OCI-LY1 (cell line): ENCODE results near the gene EBP.

Experiments used
- H2AFZ ChIP-seq: fragments of 200-600 bp; sonication (generic), shearing (Covaris generic); 2 replicates; pipeline ENCODE4 v1.6.0; 2014; ENCODE audit warnings: antibody characterized with exemption, mild to moderate bottlenecking, low read length
- H3F3A ChIP-seq: fragments of 200-600 bp; sonication (generic), shearing (Covaris generic); 2 replicates; pipeline ENCODE4 v1.6.0; 2014; ENCODE audit warnings: mild to moderate bottlenecking, antibody characterized with exemption, low read length, moderate library complexity; ENCODE audit not compliant: insufficient read depth
- H3K27ac ChIP-seq: fragments of 200-600 bp; sonication (generic); 2 replicates; pipeline ENCODE4 v1.5.1; 2014; ENCODE audit warnings: low read length, mixed run types, mild to moderate bottlenecking, low read depth; ENCODE audit not compliant: poor library complexity, severe bottlenecking
- H3K27me3 ChIP-seq: fragments of 200-600 bp; sonication (generic); 2 replicates; pipeline ENCODE4 v1.6.0; 2014; ENCODE audit warnings: antibody characterized with exemption, mild to moderate bottlenecking, low read length, moderate library complexity; ENCODE audit not compliant: insufficient read depth
- H3K36me3 ChIP-seq: fragments of 200-600 bp; sonication (generic); 2 replicates; pipeline ENCODE4 v1.6.1; 2014; ENCODE audit warnings: mild to moderate bottlenecking, antibody characterized with exemption, low read length, moderate library complexity, mixed read lengths; ENCODE audit not compliant: insufficient read depth
- H3K4me1 ChIP-seq: fragments of 200-600 bp; sonication (generic); 2 replicates; pipeline ENCODE4 v1.5.1; 2014; ENCODE audit warnings: mild to moderate bottlenecking, low read length, moderate library complexity; ENCODE audit not compliant: insufficient read depth, severe bottlenecking
- H3K4me2 ChIP-seq: fragments of 200-600 bp; sonication (generic), shearing (Covaris generic); 2 replicates; pipeline ENCODE4 v1.6.1; 2014; ENCODE audit warnings: low read length
- H3K4me3 ChIP-seq: fragments of 200-600 bp; sonication (generic); 2 replicates; pipeline ENCODE4 v1.5.1; 2014; ENCODE audit warnings: low read length, low read depth, mild to moderate bottlenecking, mixed read lengths; ENCODE audit not compliant: poor library complexity, severe bottlenecking
- H3K79me2 ChIP-seq: fragments of 200-600 bp; shearing (Covaris generic); 2 replicates; pipeline ENCODE4 v1.6.1; 2016; ENCODE audit warnings: mixed run types, low read length, mixed read lengths; ENCODE audit not compliant: insufficient read depth
- H3K9ac ChIP-seq: fragments of 200-600 bp; sonication (generic), shearing (Covaris generic); 2 replicates; pipeline ENCODE4 v1.6.1; 2014; ENCODE audit warnings: mild to moderate bottlenecking, low read length, mixed read lengths
- H3K9me2 ChIP-seq: fragments of 200-600 bp; sonication (generic), shearing (Covaris generic); 2 replicates; pipeline ENCODE4 v1.6.1; 2014; ENCODE audit warnings: low read depth, mild to moderate bottlenecking, low read length, mixed read lengths
- H3K9me3 ChIP-seq: fragments of 200-600 bp; shearing (Covaris generic); 2 replicates; pipeline ENCODE4 v1.6.1; 2014; ENCODE audit warnings: low read length, mixed read lengths
- H4K20me1 ChIP-seq: fragments of 200-600 bp; sonication (generic), shearing (Covaris generic); 2 replicates; pipeline ENCODE4 v1.6.0; 2016; ENCODE audit warnings: mild to moderate bottlenecking, low read length; ENCODE audit not compliant: insufficient read depth
- EZH2 ChIP-seq: fragments of 200-600 bp; sonication (generic), shearing (Covaris generic); IDR thresholded peaks from 2 replicates; pipeline ENCODE4 v1.8.0; 2017; ENCODE audit warnings: borderline replicate concordance, mixed run types, mild to moderate bottlenecking, antibody characterized with exemption, low read length, moderate library complexity, mixed read lengths
- TF ChIP-seq, protein P1 (sequence below): fragments of 200-600 bp; sonication (generic), shearing (Covaris generic); IDR thresholded peaks from 2 replicates; pipeline ENCODE4 v1.5.1; 2017; ENCODE audit warnings: mild to moderate bottlenecking, antibody characterized with exemption, low read length, moderate library complexity, mixed read lengths

EBP gene

GRCh38 chrX:48487362-48487798 lies 34.2 kb upstream of the EBP start:
- no peak overlapping the region for H3K9ac ChIP-seq
- no peaks in the 10 kb centered on the region for H4K20me1 ChIP-seq
- peaks cover 11% of the 10 kb centered on the region for H3K36me3 ChIP-seq
- H3K4me2 ChIP-seq = no peak overlapping the region
- H2AFZ ChIP-seq = no peak overlapping the region
- H3K4me1 ChIP-seq = no peaks in the 10 kb centered on the region
- no peaks in the 10 kb centered on the region for H3K27me3 ChIP-seq
- H3K79me2 ChIP-seq = no peaks in the 10 kb centered on the region
- TF ChIP-seq EZH2 = no peak
- TF ChIP-seq, protein P1, sequence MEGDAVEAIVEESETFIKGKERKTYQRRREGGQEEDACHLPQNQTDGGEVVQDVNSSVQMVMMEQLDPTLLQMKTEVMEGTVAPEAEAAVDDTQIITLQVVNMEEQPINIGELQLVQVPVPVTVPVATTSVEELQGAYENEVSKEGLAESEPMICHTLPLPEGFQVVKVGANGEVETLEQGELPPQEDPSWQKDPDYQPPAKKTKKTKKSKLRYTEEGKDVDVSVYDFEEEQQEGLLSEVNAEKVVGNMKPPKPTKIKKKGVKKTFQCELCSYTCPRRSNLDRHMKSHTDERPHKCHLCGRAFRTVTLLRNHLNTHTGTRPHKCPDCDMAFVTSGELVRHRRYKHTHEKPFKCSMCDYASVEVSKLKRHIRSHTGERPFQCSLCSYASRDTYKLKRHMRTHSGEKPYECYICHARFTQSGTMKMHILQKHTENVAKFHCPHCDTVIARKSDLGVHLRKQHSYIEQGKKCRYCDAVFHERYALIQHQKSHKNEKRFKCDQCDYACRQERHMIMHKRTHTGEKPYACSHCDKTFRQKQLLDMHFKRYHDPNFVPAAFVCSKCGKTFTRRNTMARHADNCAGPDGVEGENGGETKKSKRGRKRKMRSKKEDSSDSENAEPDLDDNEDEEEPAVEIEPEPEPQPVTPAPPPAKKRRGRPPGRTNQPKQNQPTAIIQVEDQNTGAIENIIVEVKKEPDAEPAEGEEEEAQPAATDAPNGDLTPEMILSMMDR = no peak
- no peak overlapping the region for H3K27ac ChIP-seq
- H3K4me3 ChIP-seq = no peak overlapping the region
- H3K9me3 ChIP-seq = no peaks in the 10 kb centered on the region
- H3F3A ChIP-seq = no peaks in the 10 kb centered on the region
- H3K9me2 ChIP-seq = no peaks in the 10 kb centered on the region

DNA sequence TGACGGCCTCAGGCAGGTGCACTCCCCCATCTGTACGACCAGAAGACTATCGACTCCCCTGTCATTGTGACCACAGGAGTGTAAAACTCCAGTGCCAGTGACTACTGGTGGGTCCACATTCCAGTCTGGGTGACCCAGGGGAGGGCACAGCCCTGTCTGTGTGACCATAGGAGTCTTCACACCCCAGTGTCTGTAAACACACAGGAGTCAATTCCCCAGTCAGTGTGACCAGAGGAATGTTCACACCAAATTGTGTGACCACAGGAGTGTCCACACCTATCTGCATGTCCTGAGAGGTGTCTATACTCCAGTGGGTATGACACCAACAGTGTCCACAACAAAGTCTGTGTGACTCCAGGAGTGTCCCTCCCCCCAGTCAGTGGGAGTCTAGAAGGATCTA lies 33.6 kb upstream of the EBP start:
- Histone ChIP-seq H3K9me3 (no peaks in the 10 kb centered on the region), H3K36me3 (peaks cover 4% of the 10 kb centered on the region), H3K9ac (no peak overlapping the region), H3K4me3 (no peak overlapping the region), H3F3A (no peaks in the 10 kb centered on the region), H3K4me2 (no peak overlapping the region), H3K9me2 (no peaks in the 10 kb centered on the region), H3K79me2 (no peaks in the 10 kb centered on the region), H3K27me3 (no peaks in the 10 kb centered on the region), H3K4me1 (no peaks in the 10 kb centered on the region), H3K27ac (no peak overlapping the region), H4K20me1 (no peaks in the 10 kb centered on the region), H2AFZ (no peak overlapping the region)
- TF ChIP-seq, protein P1 = no peak
- TF ChIP-seq EZH2 = no peak

DNA sequence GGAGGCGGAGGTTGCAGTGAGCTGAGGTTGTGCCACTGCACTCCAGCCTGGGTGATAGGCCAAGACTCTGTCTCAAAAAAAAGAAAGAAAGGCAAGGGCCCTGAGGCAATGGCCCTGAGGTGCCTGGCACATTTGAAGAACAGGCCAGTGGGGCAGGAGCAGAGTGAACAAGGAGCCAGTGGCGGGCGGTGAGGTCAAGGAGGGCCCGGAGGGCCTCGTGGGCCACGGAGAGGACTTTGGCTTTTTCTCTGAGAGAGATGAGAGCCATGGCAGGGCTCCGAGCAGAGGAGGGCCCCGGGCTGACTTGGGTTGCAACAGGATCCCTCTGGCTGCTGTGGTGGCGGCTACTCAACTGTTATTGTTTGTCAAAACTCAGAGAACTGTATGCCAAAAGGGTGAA lies 32.3 kb upstream of the EBP start:
- Histone ChIP-seq H3F3A (no peaks in the 10 kb centered on the region), H3K27ac (no peak overlapping the region), H3K9me3 (no peaks in the 10 kb centered on the region), H3K4me1 (no peaks in the 10 kb centered on the region), H3K79me2 (no peaks in the 10 kb centered on the region), H2AFZ (no peak overlapping the region), H3K4me3 (no peak overlapping the region), H4K20me1 (no peaks in the 10 kb centered on the region), H3K9ac (no peak overlapping the region), H3K4me2 (no peak overlapping the region), H3K9me2 (no peaks in the 10 kb centered on the region), H3K36me3 (no peaks in the 10 kb centered on the region), H3K27me3 (no peaks in the 10 kb centered on the region)
- TF ChIP-seq, protein P1 = no peak
- no peak for TF ChIP-seq EZH2
